ENCODE results near the gene JAK3.

JAK3 gene

DNA sequence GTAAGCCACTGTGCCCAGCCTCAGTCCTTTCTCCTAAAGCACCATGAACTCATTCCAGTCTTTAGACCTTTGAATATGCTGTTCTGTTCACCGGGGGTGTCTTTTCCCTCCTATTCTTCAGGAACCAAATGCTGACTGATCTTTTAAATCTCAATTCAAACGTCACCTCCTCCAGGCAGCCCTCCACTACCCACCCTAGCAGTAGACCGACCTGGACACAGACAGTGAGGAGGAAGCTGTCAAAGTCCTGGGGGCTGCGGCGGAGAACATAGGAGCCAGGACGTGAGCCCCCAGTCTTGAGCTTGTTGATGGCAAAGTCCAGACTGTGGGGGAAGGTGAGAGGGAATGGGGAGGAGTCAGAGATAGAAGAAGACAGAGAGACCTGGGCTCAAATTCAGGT is 7.8 kb downstream of the JAK3 start:
- peaks cover 0 to 17% (median 10%) of the 10 kb centered on the region in 4 donors for H3K4me1 ChIP-seq
- intact Hi-C loops (cut with DNase I; ENCODE audit: low total_unique reads), result no loop called here
- no peak overlapping the region for H3K27ac ChIP-seq
- no peak overlapping the region for H3K4me3 ChIP-seq
- peaks cover 0 to 75% of the 10 kb centered on the region in 2 donors for H3K27me3 ChIP-seq
- TF ChIP-seq, protein P1, sequence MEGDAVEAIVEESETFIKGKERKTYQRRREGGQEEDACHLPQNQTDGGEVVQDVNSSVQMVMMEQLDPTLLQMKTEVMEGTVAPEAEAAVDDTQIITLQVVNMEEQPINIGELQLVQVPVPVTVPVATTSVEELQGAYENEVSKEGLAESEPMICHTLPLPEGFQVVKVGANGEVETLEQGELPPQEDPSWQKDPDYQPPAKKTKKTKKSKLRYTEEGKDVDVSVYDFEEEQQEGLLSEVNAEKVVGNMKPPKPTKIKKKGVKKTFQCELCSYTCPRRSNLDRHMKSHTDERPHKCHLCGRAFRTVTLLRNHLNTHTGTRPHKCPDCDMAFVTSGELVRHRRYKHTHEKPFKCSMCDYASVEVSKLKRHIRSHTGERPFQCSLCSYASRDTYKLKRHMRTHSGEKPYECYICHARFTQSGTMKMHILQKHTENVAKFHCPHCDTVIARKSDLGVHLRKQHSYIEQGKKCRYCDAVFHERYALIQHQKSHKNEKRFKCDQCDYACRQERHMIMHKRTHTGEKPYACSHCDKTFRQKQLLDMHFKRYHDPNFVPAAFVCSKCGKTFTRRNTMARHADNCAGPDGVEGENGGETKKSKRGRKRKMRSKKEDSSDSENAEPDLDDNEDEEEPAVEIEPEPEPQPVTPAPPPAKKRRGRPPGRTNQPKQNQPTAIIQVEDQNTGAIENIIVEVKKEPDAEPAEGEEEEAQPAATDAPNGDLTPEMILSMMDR (IDR thresholded peaks at IDR 0.05), result no peak
- DNase-seq, result no peak
- no peaks in the 10 kb centered on the region for H3K9me3 ChIP-seq
- no peaks in the 10 kb centered on the region for H3K36me3 ChIP-seq

DNA sequence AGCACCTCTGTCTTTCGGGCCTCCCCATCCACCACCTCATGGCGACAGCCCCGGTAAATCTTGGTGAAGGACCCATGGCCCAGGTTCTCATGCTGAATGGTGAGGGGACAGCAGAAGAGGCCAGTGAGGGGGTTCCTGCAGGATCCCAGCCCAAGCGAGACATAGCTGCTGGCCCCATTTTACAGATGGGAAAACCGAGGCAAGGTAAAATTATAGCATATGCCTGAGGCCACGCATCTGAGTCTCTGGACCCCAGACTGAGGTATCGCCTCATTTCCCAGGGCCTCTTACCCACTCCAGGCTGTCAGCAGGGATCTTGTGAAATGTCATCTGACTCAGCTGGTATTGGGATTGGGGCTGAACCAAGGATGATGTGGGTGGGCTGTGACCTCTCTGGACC is 9.8 kb downstream of the JAK3 start:
- Histone ChIP-seq H3K27ac (no peak overlapping the region), H3K36me3 (no peaks in the 10 kb centered on the region), H3K4me1 (peaks cover 0 to 17% (median 10%) of the 10 kb centered on the region in 4 donors), H3K27me3 (peaks cover 0 to 75% of the 10 kb centered on the region in 2 donors), H3K4me3 (no peak overlapping the region), H3K9me3 (no peaks in the 10 kb centered on the region)
- intact Hi-C loops (cut with DNase I; ENCODE audit: low total_unique reads), result no loop called here
- TF ChIP-seq, protein P1 (IDR thresholded peaks at IDR 0.05), result no peak
- no peak for DNase-seq

DNA sequence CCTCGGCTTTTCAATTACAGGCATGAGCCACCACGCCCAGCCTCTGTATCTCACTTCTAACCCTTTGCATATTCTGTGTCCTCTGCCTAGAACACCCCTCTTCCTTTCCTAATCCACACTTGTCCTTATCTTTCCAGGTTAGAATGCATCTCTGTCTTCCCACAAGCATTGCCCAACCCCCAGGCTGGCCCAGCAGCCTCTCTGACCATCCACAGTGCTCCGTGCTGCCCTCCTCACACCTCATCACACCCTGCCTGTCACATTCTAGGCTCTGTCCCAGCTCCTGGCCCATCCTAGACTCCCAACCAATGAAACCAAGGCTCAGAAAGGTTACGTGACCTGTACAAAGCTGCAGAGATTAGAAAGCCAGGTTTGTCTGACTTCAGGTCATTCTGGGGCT is 11.3 kb downstream of the JAK3 start:
- no peak for DNase-seq
- H3K4me3 ChIP-seq, result no peak overlapping the region
- intact Hi-C loops (cut with DNase I; ENCODE audit: low total_unique reads), result no loop called here
- H3K4me1 ChIP-seq, result peaks cover 0 to 6% (median 2%) of the 10 kb centered on the region in 4 donors
- peaks cover 0 to 75% of the 10 kb centered on the region in 2 donors for H3K27me3 ChIP-seq
- TF ChIP-seq, protein P1 (IDR thresholded peaks at IDR 0.05), result no peak
- no peaks in the 10 kb centered on the region for H3K36me3 ChIP-seq
- no peak overlapping the region for H3K27ac ChIP-seq
- H3K9me3 ChIP-seq, result no peaks in the 10 kb centered on the region

DNA sequence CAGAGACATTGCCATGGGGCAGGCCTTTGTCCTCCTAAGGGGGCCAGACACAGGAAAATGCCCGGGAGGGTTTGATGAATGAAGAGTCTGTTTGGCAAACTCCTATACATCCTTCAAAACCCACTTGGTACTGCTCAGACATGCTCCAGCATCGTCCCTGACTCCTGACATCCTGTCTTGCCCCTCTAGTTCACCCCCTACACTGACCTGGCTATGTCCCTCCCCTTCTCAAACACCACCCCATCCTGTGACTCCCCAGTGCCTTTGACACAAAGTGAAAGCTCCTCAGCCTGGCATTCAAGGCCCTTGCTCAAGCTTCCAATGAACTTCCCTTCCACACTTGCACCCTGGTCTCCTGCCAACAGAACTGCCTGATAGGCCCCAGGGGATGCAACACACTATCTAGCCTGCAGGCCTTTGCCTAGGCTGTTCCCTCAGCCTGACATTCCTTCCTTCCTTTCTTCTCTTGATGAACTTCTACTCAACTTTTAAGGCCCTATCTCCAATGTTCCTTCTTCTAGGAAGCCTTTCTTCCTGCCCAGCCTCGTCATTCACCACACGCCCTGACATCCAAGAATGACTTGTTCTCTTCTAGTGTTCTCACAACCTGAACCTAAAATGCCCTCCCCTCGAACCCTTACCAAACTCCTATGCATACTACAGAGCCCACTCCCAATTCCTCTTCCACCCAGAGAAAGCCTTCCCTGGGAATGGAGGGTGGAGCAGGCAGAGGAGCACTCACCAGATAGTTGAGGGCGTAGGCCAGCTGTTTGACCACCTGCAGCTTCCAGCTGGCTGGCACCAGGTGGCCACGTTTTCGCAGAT is 12.4 kb downstream of the JAK3 start:
- H3K27me3 ChIP-seq, result peaks cover 0 to 75% of the 10 kb centered on the region in 2 donors
- H3K4me3 ChIP-seq, result no peak overlapping the region
- intact Hi-C loops (cut with DNase I; ENCODE audit: low total_unique reads), result no loop called here
- DNase-seq, result no peak
- no peaks in the 10 kb centered on the region for H3K9me3 ChIP-seq
- H3K36me3 ChIP-seq, result no peaks in the 10 kb centered on the region
- H3K27ac ChIP-seq, result no peak overlapping the region
- TF ChIP-seq, protein P1 (IDR thresholded peaks at IDR 0.05), result no peak
- H3K4me1 ChIP-seq, result peaks cover 0 to 4% (median 0%) of the 10 kb centered on the region in 4 donors

DNA sequence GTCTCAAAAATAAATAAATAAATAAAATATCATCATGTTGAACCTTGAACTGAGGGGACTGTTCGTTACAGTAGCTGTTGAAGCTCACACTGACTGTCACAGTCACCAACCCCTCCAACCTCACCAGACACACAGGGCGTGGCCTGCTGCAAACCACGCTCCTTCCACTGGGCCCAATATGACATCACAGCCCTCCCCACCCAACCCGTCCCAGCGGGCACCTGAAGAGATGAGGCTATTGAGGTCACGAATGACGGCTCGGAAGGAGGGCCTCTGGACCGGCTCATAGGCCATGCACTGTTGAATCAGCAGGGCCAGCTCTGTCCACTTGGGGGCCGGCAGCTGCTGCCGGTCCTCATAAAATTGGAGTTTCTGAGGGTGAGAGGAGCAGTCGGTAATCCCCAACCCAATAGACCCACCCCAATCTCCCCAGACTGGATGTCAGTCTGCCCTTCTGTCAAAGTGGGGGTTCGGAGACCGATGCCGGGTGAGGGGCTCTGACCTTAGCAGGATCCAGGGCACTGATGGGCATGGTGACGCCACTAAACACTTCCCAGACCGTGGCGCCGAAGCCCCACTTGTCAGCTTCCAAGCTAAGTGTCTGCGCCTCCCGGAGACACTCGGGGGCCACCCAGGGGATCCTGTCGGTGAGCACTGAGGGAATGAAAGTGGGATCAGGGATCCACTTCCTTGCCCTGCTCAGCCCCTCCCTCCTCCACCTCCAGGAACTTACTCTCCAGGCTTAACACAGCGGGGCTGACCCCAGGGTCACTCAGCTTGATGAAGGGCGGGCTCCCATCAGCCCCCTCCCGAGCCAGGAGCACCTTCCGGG is 13.2 kb downstream of the JAK3 start:
- Histone ChIP-seq H3K27me3 (peaks cover 0 to 77% of the 10 kb centered on the region in 2 donors), H3K4me1 (peaks cover 0 to 8% (median 0%) of the 10 kb centered on the region in 4 donors), H3K4me3 (no peak overlapping the region), H3K27ac (no peak overlapping the region), H3K9me3 (no peaks in the 10 kb centered on the region), H3K36me3 (no peaks in the 10 kb centered on the region)
- no peak for DNase-seq
- intact Hi-C loops (cut with DNase I; ENCODE audit: low total_unique reads), result no loop called here
- TF ChIP-seq, protein P1 (IDR thresholded peaks at IDR 0.05), result no peak

Measured in tibial artery (tissue), 4 donors.